ENCODE data around the gene SLCO4A1.

- TF ChIP-seq ZFP3 (CRISPR knock-in tag; IDR thresholded peaks at IDR 0.05) (no peak), BACH2 (CRISPR knock-in tag; IDR thresholded peaks at IDR 0.05; ENCODE audit: borderline replicate concordance) (no peak)
Observed at GRCh38 chr20:62592506-62593177, 49.7 kb upstream of the SLCO4A1 start.
